Measurements from ENCODE around the gene TCF4.

Gene TCF4

GRCh38 chr18:55503167-55503820 lies 84.7 kb downstream of the TCF4 start:
- ATAC-seq, result no peak
- TF ChIP-seq ZC3H10 (CRISPR knock-in tag; IDR thresholded peaks at IDR 0.05) (no peak), ESRRG (CRISPR knock-in tag; IDR thresholded peaks at IDR 0.05) (no peak), CSRNP3 (CRISPR knock-in tag; IDR thresholded peaks at IDR 0.05) (no peak), TSHZ2 (CRISPR knock-in tag; IDR thresholded peaks at IDR 0.05) (no peak), GLIS3 (CRISPR knock-in tag; IDR thresholded peaks at IDR 0.05) (no peak), ZNF70 (CRISPR knock-in tag; IDR thresholded peaks at IDR 0.05) (no peak), CSDC2 (CRISPR knock-in tag; IDR thresholded peaks at IDR 0.05) (no peak), RARB (CRISPR knock-in tag; IDR thresholded peaks at IDR 0.05) (no peak)
- TF ChIP-seq, protein P1, sequence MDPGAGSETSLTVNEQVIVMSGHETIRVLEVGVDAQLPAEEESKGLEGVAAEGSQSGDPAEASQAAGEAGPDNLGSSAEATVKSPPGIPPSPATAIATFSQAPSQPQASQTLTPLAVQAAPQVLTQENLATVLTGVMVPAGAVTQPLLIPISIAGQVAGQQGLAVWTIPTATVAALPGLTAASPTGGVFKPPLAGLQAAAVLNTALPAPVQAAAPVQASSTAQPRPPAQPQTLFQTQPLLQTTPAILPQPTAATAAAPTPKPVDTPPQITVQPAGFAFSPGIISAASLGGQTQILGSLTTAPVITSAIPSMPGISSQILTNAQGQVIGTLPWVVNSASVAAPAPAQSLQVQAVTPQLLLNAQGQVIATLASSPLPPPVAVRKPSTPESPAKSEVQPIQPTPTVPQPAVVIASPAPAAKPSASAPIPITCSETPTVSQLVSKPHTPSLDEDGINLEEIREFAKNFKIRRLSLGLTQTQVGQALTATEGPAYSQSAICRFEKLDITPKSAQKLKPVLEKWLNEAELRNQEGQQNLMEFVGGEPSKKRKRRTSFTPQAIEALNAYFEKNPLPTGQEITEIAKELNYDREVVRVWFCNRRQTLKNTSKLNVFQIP (CRISPR knock-in tag; IDR thresholded peaks at IDR 0.05; ENCODE audit: borderline replicate concordance, low read depth), result no peak
- TF ChIP-seq, protein P2, sequence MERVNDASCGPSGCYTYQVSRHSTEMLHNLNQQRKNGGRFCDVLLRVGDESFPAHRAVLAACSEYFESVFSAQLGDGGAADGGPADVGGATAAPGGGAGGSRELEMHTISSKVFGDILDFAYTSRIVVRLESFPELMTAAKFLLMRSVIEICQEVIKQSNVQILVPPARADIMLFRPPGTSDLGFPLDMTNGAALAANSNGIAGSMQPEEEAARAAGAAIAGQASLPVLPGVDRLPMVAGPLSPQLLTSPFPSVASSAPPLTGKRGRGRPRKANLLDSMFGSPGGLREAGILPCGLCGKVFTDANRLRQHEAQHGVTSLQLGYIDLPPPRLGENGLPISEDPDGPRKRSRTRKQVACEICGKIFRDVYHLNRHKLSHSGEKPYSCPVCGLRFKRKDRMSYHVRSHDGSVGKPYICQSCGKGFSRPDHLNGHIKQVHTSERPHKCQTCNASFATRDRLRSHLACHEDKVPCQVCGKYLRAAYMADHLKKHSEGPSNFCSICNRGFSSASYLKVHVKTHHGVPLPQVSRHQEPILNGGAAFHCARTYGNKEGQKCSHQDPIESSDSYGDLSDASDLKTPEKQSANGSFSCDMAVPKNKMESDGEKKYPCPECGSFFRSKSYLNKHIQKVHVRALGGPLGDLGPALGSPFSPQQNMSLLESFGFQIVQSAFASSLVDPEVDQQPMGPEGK (CRISPR knock-in tag; IDR thresholded peaks at IDR 0.05; ENCODE audit: borderline replicate concordance), result no peak

DNA sequence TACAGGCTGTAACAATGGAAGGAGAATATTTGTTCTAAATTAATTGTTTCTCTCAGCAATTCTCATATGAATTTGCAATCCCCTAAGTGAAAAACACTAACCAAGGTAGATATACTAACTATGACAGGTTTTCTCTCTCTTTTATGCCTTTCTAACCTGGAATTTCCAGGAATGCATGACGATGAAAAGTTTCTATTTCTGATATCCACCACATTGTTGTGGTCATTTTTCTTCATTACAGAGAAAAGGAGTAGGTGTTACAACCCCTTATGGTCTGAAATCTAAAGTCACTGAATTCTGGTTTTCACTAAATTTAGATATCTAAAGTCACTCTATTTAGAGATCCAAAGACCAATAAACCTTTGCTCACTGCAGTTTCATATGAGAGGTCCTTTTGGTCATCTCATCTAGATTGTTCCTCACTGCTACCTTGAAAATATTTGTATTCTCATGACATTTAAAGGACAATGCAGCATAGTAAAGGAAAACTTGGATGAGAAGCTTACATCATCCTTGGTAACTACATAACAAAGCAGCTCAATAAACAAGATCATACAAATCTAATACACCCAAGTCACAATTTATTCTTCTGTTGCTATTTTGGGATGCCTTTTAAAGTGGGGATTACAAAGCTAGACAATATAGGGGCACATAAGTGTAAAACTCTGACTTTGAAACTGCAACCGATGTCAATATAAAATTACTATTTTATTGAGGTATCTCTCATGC lies 85.8 kb downstream of the TCF4 start:
- ATAC-seq, result peak; percentile 37
- TF ChIP-seq CREB5 (CRISPR knock-in tag; IDR thresholded peaks at IDR 0.05; ENCODE audit: low read depth), result no peak
- no peak for TF ChIP-seq ARNTL (CRISPR knock-in tag; IDR thresholded peaks at IDR 0.05; ENCODE audit: borderline replicate concordance, low read depth)
- TF ChIP-seq ZNF8 (CRISPR knock-in tag; IDR thresholded peaks at IDR 0.05), result no peak
- TF ChIP-seq ZFP3 (CRISPR knock-in tag; IDR thresholded peaks at IDR 0.05), result no peak
- TF ChIP-seq ESRRG (CRISPR knock-in tag; IDR thresholded peaks at IDR 0.05), result no peak
- TF ChIP-seq ZC3H10 (CRISPR knock-in tag; IDR thresholded peaks at IDR 0.05), result no peak
- no peak for TF ChIP-seq ZNF70 (CRISPR knock-in tag; IDR thresholded peaks at IDR 0.05)
- TF ChIP-seq OSR1 (CRISPR knock-in tag; IDR thresholded peaks at IDR 0.05), result no peak
- no peak for TF ChIP-seq BACH2 (CRISPR knock-in tag; IDR thresholded peaks at IDR 0.05; ENCODE audit: borderline replicate concordance)
- TF ChIP-seq ZNF565 (CRISPR knock-in tag; conservative IDR thresholded peaks at IDR 0.05; ENCODE audit: low read depth), result no peak
- no peak for TF ChIP-seq PPARA (CRISPR knock-in tag; IDR thresholded peaks at IDR 0.05; ENCODE audit: borderline replicate concordance)
- no peak for TF ChIP-seq CSRNP3 (CRISPR knock-in tag; IDR thresholded peaks at IDR 0.05)
- TF ChIP-seq ZFP30 (CRISPR knock-in tag; IDR thresholded peaks at IDR 0.05), result no peak
- no peak for TF ChIP-seq RARB (CRISPR knock-in tag; IDR thresholded peaks at IDR 0.05)

Data from SK-N-SH treated with all-trans-retinoic acid at 6 μM for 48 hours (cell line).